ENCODE data around the gene TAF11L8.
"Not testable (repeated sequence)": the region's sequence is repeated elsewhere in the genome, so short reads cannot be mapped to it uniquely, and the experiment has no call there.

TAF11L8 gene

GRCh38 chr5:17585658-17586057 lies 5.1 kb downstream of the TAF11L8 start, which contains the start of gene TAF11L7:
TAF11L7 (minus strand) TSS chr5:17585758.
- TF ChIP-seq, protein P1, sequence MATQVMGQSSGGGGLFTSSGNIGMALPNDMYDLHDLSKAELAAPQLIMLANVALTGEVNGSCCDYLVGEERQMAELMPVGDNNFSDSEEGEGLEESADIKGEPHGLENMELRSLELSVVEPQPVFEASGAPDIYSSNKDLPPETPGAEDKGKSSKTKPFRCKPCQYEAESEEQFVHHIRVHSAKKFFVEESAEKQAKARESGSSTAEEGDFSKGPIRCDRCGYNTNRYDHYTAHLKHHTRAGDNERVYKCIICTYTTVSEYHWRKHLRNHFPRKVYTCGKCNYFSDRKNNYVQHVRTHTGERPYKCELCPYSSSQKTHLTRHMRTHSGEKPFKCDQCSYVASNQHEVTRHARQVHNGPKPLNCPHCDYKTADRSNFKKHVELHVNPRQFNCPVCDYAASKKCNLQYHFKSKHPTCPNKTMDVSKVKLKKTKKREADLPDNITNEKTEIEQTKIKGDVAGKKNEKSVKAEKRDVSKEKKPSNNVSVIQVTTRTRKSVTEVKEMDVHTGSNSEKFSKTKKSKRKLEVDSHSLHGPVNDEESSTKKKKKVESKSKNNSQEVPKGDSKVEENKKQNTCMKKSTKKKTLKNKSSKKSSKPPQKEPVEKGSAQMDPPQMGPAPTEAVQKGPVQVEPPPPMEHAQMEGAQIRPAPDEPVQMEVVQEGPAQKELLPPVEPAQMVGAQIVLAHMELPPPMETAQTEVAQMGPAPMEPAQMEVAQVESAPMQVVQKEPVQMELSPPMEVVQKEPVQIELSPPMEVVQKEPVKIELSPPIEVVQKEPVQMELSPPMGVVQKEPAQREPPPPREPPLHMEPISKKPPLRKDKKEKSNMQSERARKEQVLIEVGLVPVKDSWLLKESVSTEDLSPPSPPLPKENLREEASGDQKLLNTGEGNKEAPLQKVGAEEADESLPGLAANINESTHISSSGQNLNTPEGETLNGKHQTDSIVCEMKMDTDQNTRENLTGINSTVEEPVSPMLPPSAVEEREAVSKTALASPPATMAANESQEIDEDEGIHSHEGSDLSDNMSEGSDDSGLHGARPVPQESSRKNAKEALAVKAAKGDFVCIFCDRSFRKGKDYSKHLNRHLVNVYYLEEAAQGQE (IDR thresholded peaks at IDR 0.05; ENCODE audit: insufficient read depth in 1 of 2, low read depth in 2 of 2, low read length in 2 of 2), result not testable (repeated sequence)
- TF ChIP-seq TAF1 (IDR thresholded peaks at IDR 0.05; ENCODE audit: borderline replicate concordance, insufficient read depth, low read length); FOXP2 (optimal IDR thresholded peaks at IDR 0.05; ENCODE audit: borderline replicate concordance, extremely low read depth, extremely low read length, insufficient read depth): not testable (repeated sequence)
